Coronary artery (tissue), 2 donors: ENCODE data around the gene PLXDC1.
"Not testable (repeated sequence)": the region's sequence is repeated elsewhere in the genome, so short reads cannot be mapped to it uniquely, and the experiment has no call there.

ENCODE experiments used
- DNase-seq: peaks from one replicate; pipeline ENCODE4 v3.0.0-alpha.2; 2017; ENCODE audit warnings: low spot score
- H3K27ac ChIP-seq, 2 donors: fragments of 200-600 bp; sonication (generic); one replicate each; pipeline ENCODE4 v1.5.1; 2016 to 2019
- H3K4me3 ChIP-seq: fragments of 200-600 bp; sonication (generic); 2 replicates; pipeline ENCODE4 v1.5.1; 2016; ENCODE audit warnings: mild to moderate bottlenecking, moderate library complexity
- TF ChIP-seq, protein P1 (sequence below): fragments of 200-600 bp; sonication (generic); IDR thresholded peaks from one replicate; pipeline ENCODE4 v1.5.1; 2019; ENCODE audit warnings: antibody characterized with exemption

The PLXDC1 gene

GRCh38 chr17:39125143-39125875 is 26.1 kb downstream of the PLXDC1 start:
- H3K4me3 ChIP-seq: no peak overlapping the region
- no peak overlapping the region for H3K27ac ChIP-seq
- no peak for DNase-seq
- TF ChIP-seq, protein P1, sequence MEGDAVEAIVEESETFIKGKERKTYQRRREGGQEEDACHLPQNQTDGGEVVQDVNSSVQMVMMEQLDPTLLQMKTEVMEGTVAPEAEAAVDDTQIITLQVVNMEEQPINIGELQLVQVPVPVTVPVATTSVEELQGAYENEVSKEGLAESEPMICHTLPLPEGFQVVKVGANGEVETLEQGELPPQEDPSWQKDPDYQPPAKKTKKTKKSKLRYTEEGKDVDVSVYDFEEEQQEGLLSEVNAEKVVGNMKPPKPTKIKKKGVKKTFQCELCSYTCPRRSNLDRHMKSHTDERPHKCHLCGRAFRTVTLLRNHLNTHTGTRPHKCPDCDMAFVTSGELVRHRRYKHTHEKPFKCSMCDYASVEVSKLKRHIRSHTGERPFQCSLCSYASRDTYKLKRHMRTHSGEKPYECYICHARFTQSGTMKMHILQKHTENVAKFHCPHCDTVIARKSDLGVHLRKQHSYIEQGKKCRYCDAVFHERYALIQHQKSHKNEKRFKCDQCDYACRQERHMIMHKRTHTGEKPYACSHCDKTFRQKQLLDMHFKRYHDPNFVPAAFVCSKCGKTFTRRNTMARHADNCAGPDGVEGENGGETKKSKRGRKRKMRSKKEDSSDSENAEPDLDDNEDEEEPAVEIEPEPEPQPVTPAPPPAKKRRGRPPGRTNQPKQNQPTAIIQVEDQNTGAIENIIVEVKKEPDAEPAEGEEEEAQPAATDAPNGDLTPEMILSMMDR: no peak

GRCh38 chr17:39123627-39124026 is 27.8 kb downstream of the PLXDC1 start:
- TF ChIP-seq, protein P1: no peak
- DNase-seq: no peak
- no peak overlapping the region for H3K4me3 ChIP-seq
- no peak overlapping the region for H3K27ac ChIP-seq

DNA sequence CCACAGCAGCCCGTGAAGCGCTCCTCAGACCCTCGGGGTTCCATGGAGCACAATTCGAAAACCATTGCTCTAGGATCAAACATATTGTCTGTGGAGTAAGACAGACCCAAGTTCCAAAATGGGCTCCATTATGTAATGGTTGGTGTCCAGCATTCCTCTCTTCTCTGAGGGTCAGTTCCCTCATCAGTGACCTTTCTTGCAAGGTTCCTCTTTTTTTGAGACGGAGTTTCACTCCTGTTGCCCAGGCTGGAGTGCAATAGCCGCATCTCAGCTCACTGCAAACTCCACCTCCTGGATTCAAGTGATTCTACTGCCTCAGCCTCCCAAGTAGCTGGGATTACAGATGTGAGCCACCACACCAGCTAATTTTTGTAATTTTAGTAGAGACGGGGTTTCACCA is 28.4 kb downstream of the PLXDC1 start:
- Histone ChIP-seq H3K27ac (no peak overlapping the region), H3K4me3 (no peak overlapping the region)
- TF ChIP-seq, protein P1: no peak
- no peak for DNase-seq

- H3K4me3 ChIP-seq, DNase-seq, H3K27ac ChIP-seq: not testable (repeated sequence)
Measured at GRCh38 chr17:39121919-39122318, 29.5 kb downstream of the PLXDC1 start.

- Histone ChIP-seq H3K4me3 (no peak overlapping the region), H3K27ac (no peak overlapping the region)
- no peak for DNase-seq
- TF ChIP-seq, protein P1: no peak
Measured at GRCh38 chr17:39118674-39119419, 32.6 kb downstream of the PLXDC1 start.

- no peak overlapping the region for H3K27ac ChIP-seq
- DNase-seq: no peak
- no peak overlapping the region for H3K4me3 ChIP-seq
- TF ChIP-seq, protein P1: no peak
Measured at GRCh38 chr17:39116224-39116623, 35.2 kb downstream of the PLXDC1 start.

- TF ChIP-seq, protein P1: no peak
- DNase-seq: no peak
- Histone ChIP-seq H3K4me3 (no peak overlapping the region), H3K27ac (peak overlapping the region in 1 of 2 donors; percentile 51)
Measured at GRCh38 chr17:39115135-39115534, 36.3 kb downstream of the PLXDC1 start.
